Measurements from ENCODE around the gene TSPAN7. TPM values are rescaled to one million over a fixed set of nuclear protein-coding genes. Genes with fewer than 3 reads are reported as not detected.

The TSPAN7 gene
- total and polyA plus RNA-seq, 2 of the 8 experiments (the other 6 are each of a cell fraction or from before 2014, with no cell fraction given), result 32.1 to 37.7 TPM

GRCh38 chrX:38717871-38718270 is 156.5 kb downstream of the TSPAN7 start:
- ChIA-PET POLR2A (ENCODE audit: partially characterized antibody) (no interaction called here), CTCF (ENCODE audit: partially characterized antibody) (interaction anchor here (0.6 to 2.6 kb wide), 7 partner anchors 15 to 563 kb away, joined by 3 to 11 read pairs (median 3); no protein-coding TSS in a partner anchor)
- Histone ChIP-seq H3K18ac (ENCODE audit: extremely low read depth, low read length) (no peak overlapping the region), H3K4me3 (ENCODE audit: extremely low read depth in 1 of 4, insufficient read depth in 2 of 4, low read depth in 3 of 4, low read length in 4 of 4) (no peak overlapping the region), H3K79me2 (ENCODE audit: control insufficient read depth in 1 of 2, insufficient read depth in 2 of 2, low read length in 2 of 2) (no peaks in the 10 kb centered on the region), H4K20me1 (replicated peaks in 1 of 2; ENCODE audit: control insufficient read depth in 1 of 2, insufficient read depth in 2 of 2, low read length in 2 of 2) (no peaks in the 10 kb centered on the region), H3K56ac (replicated peaks; ENCODE audit: insufficient read length, low read depth, low read length) (no peak overlapping the region), H3K23ac (ENCODE audit: insufficient read length) (no peak overlapping the region), H3K27me3 (replicated peaks in 1 of 4; ENCODE audit: control insufficient read depth in 3 of 4, extremely low read depth in 1 of 4, insufficient read depth in 3 of 4, low read length in 3 of 4) (no peaks in the 10 kb centered on the region), H3K9ac (replicated peaks in 1 of 4; ENCODE audit: extremely low read depth in 1 of 4, low read depth in 3 of 4, low read length in 3 of 4) (no peak overlapping the region), H2BK20ac (ENCODE audit: low read length) (no peak overlapping the region), H3K14ac (ENCODE audit: insufficient read length) (no peak overlapping the region), H3K27ac (ENCODE audit: low read depth, low read length) (no peak overlapping the region), H2BK120ac (replicated peaks; ENCODE audit: low read depth, low read length) (no peak overlapping the region), H3K4ac (replicated peaks; ENCODE audit: insufficient read length, low read depth, low read length) (no peak overlapping the region), H2AFZ (ENCODE audit: low read length) (no peak overlapping the region), H3K9me3 (ENCODE audit: insufficient read depth in 2 of 2, low read depth in 1 of 2, low read length in 1 of 2) (no peaks in the 10 kb centered on the region), H2BK5ac (ENCODE audit: low read depth, low read length) (no peak overlapping the region), H4K8ac (ENCODE audit: extremely low read depth, insufficient read depth, low read length) (no peak overlapping the region), H3K23me2 (ENCODE audit: low read depth, low read length) (no peaks in the 10 kb centered on the region), H3K79me1 (ENCODE audit: low read depth, low read length) (no peaks in the 10 kb centered on the region), H3K4me1 (replicated peaks in 1 of 4; ENCODE audit: control insufficient read depth in 3 of 4, insufficient read depth in 4 of 4, low read length in 3 of 4) (no peaks in the 10 kb centered on the region), H3K4me2 (ENCODE audit: insufficient read depth in 1 of 2, low read depth in 2 of 2, low read length in 2 of 2) (no peak overlapping the region), H2BK12ac (ENCODE audit: low read depth, low read length) (no peak overlapping the region), H2BK15ac (ENCODE audit: low read length) (no peak overlapping the region), H2AK5ac (ENCODE audit: low read depth, low read length) (no peak overlapping the region), H4K91ac (replicated peaks; ENCODE audit: insufficient read length, low read length) (no peak overlapping the region), H4K5ac (ENCODE audit: insufficient read length, low read depth, low read length) (no peak overlapping the region), H3K36me3 (ENCODE audit: control insufficient read depth in 2 of 4, insufficient read depth in 4 of 4, low read length in 3 of 4) (no peaks in the 10 kb centered on the region)
- DNase-seq (ENCODE audit: low read depth in 1 of 2, low spot score in 2 of 2), result no peak
- FAIRE-seq, result peak; percentile 86
- 57% methylated on average over 1 of the region's 1 CpG; no CpG with 5 or more reads in 1 of the 2 experiments for WGBS, 2 experiments (ENCODE audit: extremely low coverage in 1 of 2, insufficient coverage in 1 of 2, insufficient read length in 1 of 2, insufficient replicate concordance in 2 of 2, low coverage in 1 of 2, low lambda C conversion rate in 2 of 2, missing lambda C conversion rate in 1 of 2)
- TF ChIP-seq RAD21 (IDR thresholded peaks at IDR 0.05 in 1 of 2, conservative IDR thresholded peaks at IDR 0.05 in 1 of 2; ENCODE audit: low read depth in 2 of 2, low read length in 2 of 2) (peak; percentile 59 to 67), ATF2 (IDR thresholded peaks at IDR 0.05; ENCODE audit: low read length) (no peak), JUN (IDR thresholded peaks at IDR 0.05; ENCODE audit: low read depth, low read length) (no peak), CEBPB (IDR thresholded peaks at IDR 0.05; ENCODE audit: low read depth, low read length) (no peak), NRF1 (IDR thresholded peaks at IDR 0.05; ENCODE audit: low read depth, low read length) (no peak), POLR2A (IDR thresholded peaks at IDR 0.05; ENCODE audit: control extremely low read depth in 1 of 2, low read depth in 2 of 2, low read length in 2 of 2) (no peak), KDM4A (IDR thresholded peaks at IDR 0.05; ENCODE audit: low read depth, low read length, severe bottlenecking) (no peak), FOSL1 (IDR thresholded peaks at IDR 0.05; ENCODE audit: insufficient read depth, low read depth, low read length) (no peak), TBP (IDR thresholded peaks at IDR 0.05; ENCODE audit: low read depth, low read length) (no peak), CBX8 (IDR thresholded peaks at IDR 0.05; ENCODE audit: borderline replicate concordance, low read depth, low read length) (no peak), TAF1 (IDR thresholded peaks at IDR 0.05; ENCODE audit: low read depth, low read length) (no peak), SUZ12 (IDR thresholded peaks at IDR 0.05; ENCODE audit: low read length) (no peak)

Data from H1 (cell line).